ENCODE results near the gene TIMM22. TPM values are rescaled to one million over a fixed set of nuclear protein-coding genes. Genes with fewer than 3 reads are reported as not detected.

The TIMM22 gene
- total RNA-seq = 19.5 and 19.6 TPM in 2 replicates
- polyA plus RNA-seq = 18.6 and 19.0 TPM in 2 replicates
- polyA plus RNA-seq (2011; cell fraction: cytosol; rRNA removed) = 16.5 and 20.5 TPM in 2 replicates
- polyA plus RNA-seq (2011; cell fraction: nucleus; rRNA removed) = 9.6 and 10.3 TPM in 2 replicates
- 22.1 and 22.5 TPM in 2 replicates for polyA plus RNA-seq (2012)
- 18.3 and 18.5 TPM in 2 replicates for polyA minus RNA-seq
- 8.5 TPM for polyA minus RNA-seq (2011; cell fraction: cytosol; rRNA and poly(A)+ RNA removed)
- 10.9 and 15.9 TPM in 2 replicates for polyA minus RNA-seq (2011; cell fraction: nucleus; rRNA and poly(A)+ RNA removed)
- percentile 81 among the genes with signal in this experiment for Bru-seq, nascent RNA
- percentile 76 among the genes with signal in this experiment for BruChase-seq, experiment 1, labeled RNA remaining after a 6-hour chase
- percentile 84 among the genes with signal in this experiment for BruChase-seq, experiment 2, labeled RNA remaining after a 2-hour chase
- long read RNA-seq, transcript TIMM22-201 (4 exons, 3,194 nt) = major isoform, 286 of 307 reads
- long read RNA-seq, partial matches to known transcripts = 13 of 307 reads
- long read RNA-seq, other reads (novel, unspliced or antisense) = 8 of 307 reads

- TF ChIP-seq EZH2 (IDR thresholded peaks at IDR 0.05; ENCODE audit: borderline replicate concordance, low read depth, low read length, severe bottlenecking) = no peak
- TF ChIP-seq JUN (IDR thresholded peaks at IDR 0.05; ENCODE audit: borderline replicate concordance, insufficient read depth, insufficient read length, low read depth) = no peak
- peak; percentile 95 for TF ChIP-seq MYC (IDR thresholded peaks at IDR 0.05; ENCODE audit: low read depth, low read length)
- TF ChIP-seq MAX (IDR thresholded peaks at IDR 0.05; ENCODE audit: insufficient read depth, insufficient read length) = peak; percentile 93
- TF ChIP-seq CTCF (IDR thresholded peaks at IDR 0.05; ENCODE audit: extremely low read depth in 1 of 2, insufficient read depth in 1 of 2, low read depth in 1 of 2, low read length in 2 of 2) = peak; percentile 94 to 97
- TF ChIP-seq FOS (IDR thresholded peaks at IDR 0.05; ENCODE audit: borderline replicate concordance, insufficient read depth, low read length) = no peak
- peak; percentile 77 for TF ChIP-seq POLR2AphosphoS5 (IDR thresholded peaks at IDR 0.05; ENCODE audit: insufficient read depth, low read depth, low read length)
- peak; percentile 14 for TF ChIP-seq GATA2 (IDR thresholded peaks at IDR 0.05; ENCODE audit: insufficient read depth, insufficient read length, low read depth, low read length)
- TF ChIP-seq POLR2A (IDR thresholded peaks at IDR 0.05; ENCODE audit: low read depth, low read length) = peak; percentile 81
- peak; percentile 98 for DNase-seq (ENCODE audit: low read depth, low spot score)
- Histone ChIP-seq H3K4me2 (ENCODE audit: insufficient read depth, low read length) (peak within 1 kb of the TSS; percentile 51), H3K9ac (replicated peaks; ENCODE audit: extremely low read depth, insufficient read depth, low read length) (peak within 1 kb of the TSS; percentile 95), H3K4me1 (ENCODE audit: control insufficient read depth, extremely low read depth, insufficient read depth, low read length) (peaks cover 29% of the 10 kb centered on the region), H4K20me1 (replicated peaks; ENCODE audit: control insufficient read depth, extremely low read depth, insufficient read depth, low read length) (no peaks in the 10 kb centered on the region), H3K36me3 (ENCODE audit: control insufficient read depth in 2 of 2, extremely low read depth in 1 of 2, insufficient read depth in 2 of 2, low read length in 2 of 2) (peaks cover 0 to 4% of the 10 kb centered on the region in 2 experiments), H3K27ac (ENCODE audit: insufficient read depth, low read depth, low read length) (peak within 1 kb of the TSS; percentile 86), H2AFZ (ENCODE audit: low read depth, low read length) (peak within 1 kb of the TSS; percentile 86), H3K9me3 (replicated peaks; ENCODE audit: control insufficient read depth, insufficient read depth, low read length) (no peaks in the 10 kb centered on the region), H3K27me3 (ENCODE audit: control insufficient read depth in 2 of 2, insufficient read depth in 2 of 2, low read length in 2 of 2) (no peaks in the 10 kb centered on the region), H3K79me2 (ENCODE audit: control insufficient read depth, insufficient read depth, low read length) (peaks cover 21% of the 10 kb centered on the region), H3K9me1 (replicated peaks; ENCODE audit: control insufficient read depth, extremely low read depth, insufficient read depth, low read length) (no peaks in the 10 kb centered on the region), H3K4me3 (replicated peaks in 1 of 3; ENCODE audit: insufficient read depth in 1 of 3, low read depth in 1 of 3, low read length in 3 of 3) (peak within 1 kb of the TSS; percentile 77 to 97 (median 86))
- peak; percentile 95 for FAIRE-seq
- BruUV-seq (replicated peaks) = no TSS peak
- ChIA-PET CTCF (interaction anchor here (0.6 to 4.3 kb wide), 38 partner anchors 9 to 585 kb away, joined by 3 to 48 read pairs (median 5); partner anchors contain the start of genes GLOD4, MRM3, NXN and VPS53), POLR2A (interaction anchor here (0.7 kb wide), 1 partner anchor 251 kb away, joined by 4 read pairs; no protein-coding TSS in a partner anchor)
- dilution Hi-C loops (cut with MboI; ENCODE audit: extremely low pct_ligation_motif_present, low sequenced_read_pairs) (loop anchor here (25.0 kb wide), 1 partner anchor 209 kb away; the partner anchor contains the start of genes GLOD4 and MRM3), intact Hi-C loops (cut with micrococcal nuclease) (loop anchor here (1.0 to 5.0 kb wide), 5 partner anchors 202 to 854 kb away; partner anchors contain the start of genes GLOD4, MRM3 and VPS53)
Observed at GRCh38 chr17:996554-997344, at the start of gene TIMM22. Gene TIMM22, plus strand, starts transcription at chr17:997129. Its CDS starts 14 bp downstream, at chr17:997143.
